GM10847 (cell line): ENCODE measurements around the gene CEP70.

ENCODE experiments used
- POLR2A ChIP-seq: IDR thresholded peaks from 2 replicates; pipeline ENCODE4 v1.6.1; 2011; ENCODE audit not compliant: insufficient read length; ENCODE audit errors: extremely low read depth

The CEP70 gene

GRCh38 chr3:138459619-138460535 is 134.2 kb downstream of the CEP70 start:
- TF ChIP-seq POLR2A: no peak

- TF ChIP-seq POLR2A: no peak
These were observed 135.1 kb downstream of the CEP70 start for GRCh38 chr3:138458774-138459499.

GRCh38 chr3:138457863-138458735 is 136.0 kb downstream of the CEP70 start:
- TF ChIP-seq POLR2A: no peak

GRCh38 chr3:138456961-138457862 is 136.8 kb downstream of the CEP70 start:
- no peak for TF ChIP-seq POLR2A

- TF ChIP-seq POLR2A: no peak
These were observed 138.0 kb downstream of the CEP70 start for GRCh38 chr3:138455801-138456716.

GRCh38 chr3:138452436-138452835 is 141.6 kb downstream of the CEP70 start:
- TF ChIP-seq POLR2A: no peak

GRCh38 chr3:138451595-138452162 is 142.4 kb downstream of the CEP70 start:
- TF ChIP-seq POLR2A: no peak

GRCh38 chr3:138450704-138451424 is 143.2 kb downstream of the CEP70 start:
- TF ChIP-seq POLR2A: no peak

- TF ChIP-seq POLR2A: no peak
These were observed 143.9 kb downstream of the CEP70 start for GRCh38 chr3:138450181-138450580.

- TF ChIP-seq POLR2A: no peak
These were observed 144.6 kb downstream of the CEP70 start for GRCh38 chr3:138449490-138449889.

- no peak for TF ChIP-seq POLR2A
These were observed 145.4 kb downstream of the CEP70 start for GRCh38 chr3:138448631-138449030.

- TF ChIP-seq POLR2A: no peak
These were observed 148.4 kb downstream of the CEP70 start for GRCh38 chr3:138445654-138446053.
